T-cell (primary cell): ENCODE results near the gene POLE2. TPM values are rescaled to one million over a fixed set of nuclear protein-coding genes. Genes with fewer than 3 reads are reported as not detected.

Experiments
- ATAC-seq, 4 experiments: fragments of 200-7000 bp in 3 of 4; fragments of 150-1000 bp in 1 of 4; cut with Tn5 transposase; replicated peaks in 1 of 4; 1 replicate in 3 of 4; 2 replicates in 1 of 4; pipeline ENCODE4 v1.10.0; 2021; ENCODE audit warnings: moderate library complexity in 3 of 4, mild to moderate bottlenecking in 2 of 4, moderate number of reproducible peaks in 1 of 4
- CTCF ChIA-PET, 2 donors: fragments of 300-600 bp; sonication (Branson Sonifier 250); formaldehyde crosslinking; loops; one replicate each; lab custom pipeline; 2022; ENCODE audit warnings: antibody characterized with exemption in 2 of 2; lab: Charles Lee
- POLR2A ChIA-PET, 2 donors: fragments of 300-600 bp; sonication (Branson Sonifier 250); formaldehyde crosslinking; loops; one replicate each; lab custom pipeline; 2022; ENCODE audit warnings: antibody characterized with exemption in 2 of 2; lab: Charles Lee
- DNase-seq, 35 experiments: peaks; one replicate each; pipeline versions ENCODE4 v3.0.0 to v3.0.0-alpha.2; 2013 to 2023
- H3K27ac ChIP-seq: one replicate; pipeline ENCODE4 v1.5.1; 2013; ENCODE audit warnings: low read length
- H3K27me3 ChIP-seq, 2 experiments: replicated peaks in 1 of 2; 1 replicate in 1 of 2; 2 replicates in 1 of 2; pipeline versions ENCODE4 v1.6.1 to v1.7.0; 2013; ENCODE audit warnings: low read length in 1 of 2, mixed read lengths in 1 of 2; ENCODE audit not compliant: control insufficient read depth in 2 of 2, insufficient read depth in 2 of 2; ENCODE audit errors: extremely low read depth in 1 of 2
- H3K36me3 ChIP-seq, 2 donors: 1 replicate in 1 of 2; 2 replicates in 1 of 2; pipeline versions ENCODE4 v1.6.1 to v1.7.0; 2013; ENCODE audit warnings: low read length in 1 of 2; ENCODE audit not compliant: control insufficient read depth in 2 of 2, insufficient read depth in 1 of 2; ENCODE audit errors: extremely low read depth in 1 of 2
- H3K4me1 ChIP-seq, 2 experiments: 1 replicate in 1 of 2; 2 replicates in 1 of 2; pipeline versions ENCODE4 v1.6.1 to v1.7.0; 2013; ENCODE audit warnings: low read length in 2 of 2, mixed read lengths in 1 of 2; ENCODE audit not compliant: insufficient read depth in 2 of 2, control insufficient read depth in 1 of 2; ENCODE audit errors: extremely low read depth in 1 of 2
- H3K4me3 ChIP-seq, 2 donors: 1 replicate in 1 of 2; 2 replicates in 1 of 2; pipeline versions ENCODE4 v1.5.1 to v1.7.0; 2013; ENCODE audit warnings: mild to moderate bottlenecking in 2 of 2, low read length in 1 of 2, moderate library complexity in 1 of 2; ENCODE audit not compliant: control insufficient read depth in 1 of 2; ENCODE audit errors: extremely low read depth in 1 of 2
- H3K9me3 ChIP-seq: 2 replicates; pipeline ENCODE4 v1.7.0; 2013
- H3K27ac Mint-ChIP-seq, 2 donors: one replicate each; pipeline ENCODE4 v1.8.0; 2020 to 2021; ENCODE audit warnings: mild to moderate bottlenecking in 2 of 2, mixed read lengths in 2 of 2
- H3K27me3 Mint-ChIP-seq, 2 donors: one replicate each; pipeline ENCODE4 v1.8.0; 2021 to 2022; ENCODE audit warnings: mixed read lengths in 2 of 2
- H3K36me3 Mint-ChIP-seq: one replicate; pipeline ENCODE4 v1.8.0; 2021; ENCODE audit warnings: mixed read lengths
- H3K4me1 Mint-ChIP-seq, 3 donors: one replicate each; pipeline ENCODE4 v1.8.0; 2020 to 2022; ENCODE audit warnings: mixed read lengths in 3 of 3, mild to moderate bottlenecking in 1 of 3
- H3K4me3 Mint-ChIP-seq, 3 donors: one replicate each; pipeline ENCODE4 v1.8.0; 2020 to 2022; ENCODE audit warnings: mild to moderate bottlenecking in 3 of 3, mixed read lengths in 3 of 3, moderate library complexity in 3 of 3
- H3K9me3 Mint-ChIP-seq, 3 donors: one replicate each; pipeline ENCODE4 v1.8.0; 2020 to 2022; ENCODE audit warnings: mixed read lengths in 3 of 3
- WGBS: methylation state at CpG from one replicate; pipeline ENCODE4 v1.1.5; 2013; ENCODE audit warnings: missing lambda C conversion rate; ENCODE audit not compliant: insufficient coverage; 5-methylcytosine and 5-hydroxymethylcytosine counted together
- total RNA-seq, 35 experiments: library from RNA in 6 of 35; stranded (reverse) in 6 of 35; fragments of 120-200 nt in 1 of 35; gene quantifications; one replicate each; pipeline versions ENCODE4 v1.2.1 to v1.2.4 and lab custom pipeline; 2013 to 2026

The POLE2 gene
- total RNA-seq, 5 donors from 2014 or later (not counting 1 experiment from before 2014, with no cell fraction given): 0.99 to 4.0 (median 1.8) TPM

DNA sequence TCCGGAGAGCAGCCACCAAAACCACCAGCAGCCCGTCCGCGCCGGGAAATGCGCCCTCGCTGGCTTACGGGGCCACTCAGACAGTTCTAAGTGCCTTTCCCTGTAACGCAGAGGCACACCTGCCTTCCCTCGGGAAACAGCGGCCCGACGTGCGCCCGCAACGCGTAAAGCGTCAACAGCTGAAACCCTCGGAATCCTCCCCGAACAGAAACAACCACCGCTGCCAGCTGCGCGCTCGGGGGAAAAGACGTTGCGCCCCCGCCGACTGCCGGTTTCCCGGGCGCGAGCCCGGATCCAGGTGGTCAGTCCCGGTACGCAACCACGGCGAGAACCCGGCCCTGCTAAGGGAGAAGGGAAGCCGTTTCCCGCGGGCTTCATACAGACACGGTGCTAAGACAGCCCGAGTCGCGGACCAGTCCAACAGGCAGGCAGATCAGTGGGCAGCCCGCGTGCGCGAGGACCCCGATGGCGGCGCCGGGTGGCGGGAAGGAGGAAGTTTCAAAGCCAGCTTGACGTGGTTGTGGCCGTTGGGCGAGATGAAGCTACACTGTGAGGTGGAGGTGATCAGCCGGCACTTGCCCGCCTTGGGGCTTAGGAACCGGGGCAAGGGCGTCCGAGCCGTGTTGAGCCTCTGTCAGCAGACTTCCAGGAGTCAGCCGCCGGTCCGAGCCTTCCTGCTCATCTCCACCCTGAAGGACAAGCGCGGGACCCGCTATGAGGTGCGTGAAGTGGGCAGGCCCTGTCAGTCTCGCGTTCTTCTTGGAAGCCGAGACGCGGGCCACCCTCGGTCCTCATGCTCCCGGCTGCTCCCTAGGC lies 89.3 kb downstream of the POLE2 start, which contains the start of gene LRR1:
Gene LRR1 (plus strand): TSS at position 456 of the 816 bp plus-strand sequence. CDS start 81 bp downstream, at position 537.
- ATAC-seq (peak; percentile 81 to 88 (median 85)), DNase-seq (peak; percentile 59 to 91 (median 80))
- Histone ChIP-seq H3K9me3 (no peaks in the 10 kb centered on the region), H3K36me3 (no peaks in the 10 kb centered on the region), H3K4me3 (peak within 1 kb of the TSS; percentile 80), H3K27ac (peak within 1 kb of the TSS; percentile 85), H3K4me1 (peaks cover 6 to 13% of the 10 kb centered on the region in 2 experiments), H3K27me3 (no peaks in the 10 kb centered on the region)
- H3K27ac Mint-ChIP-seq: peak within 1 kb of the TSS; percentile 95 to 98
- ChIA-PET POLR2A (interaction anchor here (0.6 to 1.8 kb wide), 7 partner anchors 13 to 332 kb away, joined by 3 to 28 read pairs (median 4); partner anchors contain the start of genes MGAT2 (in 1 of the 2), NEMF (in 1 of the 2), RPL36AL (in 1 of the 2) and RPS29 (in 1 of the 2)), CTCF (interaction anchor here (0.6 to 2.9 kb wide), 10 partner anchors 11 to 929 kb away, joined by 3 to 23 read pairs (median 4); partner anchors contain the start of genes MGAT2 (in 1 of the 2), RPL36AL (in 1 of the 2), RPS29 (in 1 of the 2) and VCPKMT (in 1 of the 2))
- no peaks in the 10 kb centered on the region for H3K27me3 Mint-ChIP-seq
- peak within 1 kb of the TSS; percentile 93 to 98 (median 96) for H3K4me3 Mint-ChIP-seq
- no peaks in the 10 kb centered on the region for H3K36me3 Mint-ChIP-seq
- peaks cover 27 to 52% (median 34%) of the 10 kb centered on the region in 3 donors for H3K4me1 Mint-ChIP-seq
- WGBS: under 1% methylated on average over 75 of the region's 77 CpGs
- H3K9me3 Mint-ChIP-seq: no peaks in the 10 kb centered on the region

DNA sequence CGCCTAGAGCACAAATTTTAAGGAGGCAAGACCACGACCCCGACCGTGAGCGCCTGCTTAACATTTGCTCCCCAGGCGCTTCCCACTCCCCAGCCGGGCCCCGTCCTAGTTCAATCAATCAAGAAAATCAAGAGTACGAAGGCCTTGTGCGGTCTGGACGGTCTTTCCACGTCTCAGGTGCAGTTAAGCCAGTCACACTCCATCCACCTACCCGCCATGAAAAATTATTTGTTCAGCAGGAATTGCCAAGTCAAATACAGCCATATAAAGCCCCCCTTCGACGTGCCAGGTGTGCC lies 89.9 kb downstream of the POLE2 start:
- ATAC-seq (peak in 3 of 4 experiments; percentile 7 to 16 (median 8)), DNase-seq (peak in 2 of 35 experiments; percentile 8 to 20)
- Mint-ChIP-seq H3K36me3 (no peaks in the 10 kb centered on the region), H3K27me3 (no peaks in the 10 kb centered on the region), H3K4me3 (peak overlapping the region; percentile 93 to 98 (median 96)), H3K4me1 (peaks cover 27 to 52% (median 34%) of the 10 kb centered on the region in 3 donors), H3K27ac (peak overlapping the region; percentile 95 to 98), H3K9me3 (no peaks in the 10 kb centered on the region)
- H3K36me3 ChIP-seq: no peaks in the 10 kb centered on the region
- H3K4me3 ChIP-seq: peak overlapping the region; percentile 80
- peaks cover 6 to 13% of the 10 kb centered on the region in 2 experiments for H3K4me1 ChIP-seq
- ChIA-PET POLR2A (interaction anchor here in 1 of 2 donors (1.8 kb wide), 1 partner anchor 22 kb away, joined by 28 read pairs; the partner anchor contains the start of genes MGAT2 and RPL36AL), CTCF (interaction anchor here in 1 of 2 donors (2.3 to 2.9 kb wide), 2 partner anchors 12 to 22 kb away, joined by 17 to 23 read pairs; partner anchors contain the start of genes MGAT2, RPL36AL and RPS29)
- peak overlapping the region; percentile 85 for H3K27ac ChIP-seq
- WGBS: 0% methylated on average over 15 of the region's 15 CpGs
- H3K27me3 ChIP-seq: no peaks in the 10 kb centered on the region
- no peaks in the 10 kb centered on the region for H3K9me3 ChIP-seq

DNA sequence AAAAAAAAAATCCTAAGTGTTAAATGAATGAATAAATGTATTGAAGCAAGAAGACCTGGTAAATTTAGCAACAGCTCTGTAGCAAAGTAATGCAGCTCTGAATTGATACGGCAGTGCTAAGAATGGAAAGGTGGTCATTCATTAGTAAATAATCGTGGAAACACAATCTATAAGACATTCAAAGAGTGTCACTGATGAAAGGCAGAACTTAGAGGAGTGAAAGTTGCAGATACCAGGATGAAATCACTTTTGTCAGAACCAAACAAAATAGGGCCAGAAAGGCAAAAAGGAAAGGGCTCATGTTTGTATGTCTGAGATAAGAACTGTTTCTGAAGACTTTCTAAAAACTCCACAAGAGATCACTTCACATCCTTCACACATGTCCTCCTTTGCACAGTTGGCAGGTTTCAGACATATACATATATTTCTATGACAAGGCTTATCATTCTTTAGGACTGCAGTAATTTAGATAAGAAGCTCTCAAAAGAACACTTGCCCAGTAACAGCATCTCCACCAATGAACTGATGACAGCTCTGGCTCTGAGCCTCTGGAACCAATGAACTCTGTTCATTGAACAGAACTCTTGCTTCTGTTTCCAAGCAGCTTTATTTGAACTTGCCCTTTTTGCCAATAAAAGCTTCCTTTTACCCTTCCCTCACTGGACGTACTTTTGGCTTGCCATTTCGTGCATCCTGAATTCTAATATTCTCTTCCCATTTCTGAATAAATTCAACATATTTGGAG lies 93.5 kb downstream of the POLE2 start:
- H3K27me3 ChIP-seq: no peaks in the 10 kb centered on the region
- H3K4me1 ChIP-seq: peaks cover 4 to 10% of the 10 kb centered on the region in 2 experiments
- ATAC-seq (no peak), DNase-seq (no peak)
- H3K36me3 ChIP-seq: no peaks in the 10 kb centered on the region
- H3K27ac Mint-ChIP-seq: peak overlapping the region in 1 of 2 donors; percentile 39
- no peaks in the 10 kb centered on the region for H3K9me3 Mint-ChIP-seq
- POLR2A ChIA-PET: interaction anchor here (0.7 to 1.4 kb wide), 4 partner anchors 25 to 1502 kb away, joined by 4 to 18 read pairs (median 7); partner anchors contain the start of gene RPL36AL (in 2 of the 2)
- no peak overlapping the region for H3K27ac ChIP-seq
- no peaks in the 10 kb centered on the region for H3K36me3 Mint-ChIP-seq
- no peaks in the 10 kb centered on the region for H3K9me3 ChIP-seq
- CTCF ChIA-PET: interaction anchor here (0.6 to 1.6 kb wide), 3 partner anchors 8 to 11 kb away, joined by 3 to 13 read pairs (median 3); partner anchors contain the start of gene RPS29 (in 1 of the 2)
- H3K4me3 ChIP-seq: no peak overlapping the region
- no peak overlapping the region for H3K4me3 Mint-ChIP-seq
- 82% methylated on average over 2 of the region's 4 CpGs for WGBS
- no peaks in the 10 kb centered on the region for H3K27me3 Mint-ChIP-seq
- peaks cover 14 to 39% (median 23%) of the 10 kb centered on the region in 3 donors for H3K4me1 Mint-ChIP-seq

Other genes with a start within 250 kb of the POLE2 start
- 1,000 to 10,000 TPM; 3,720 to 4,554 (median 3,981) TPM for gene RPS29, start 101.8 kb downstream of the POLE2 start, total RNA-seq
- 10 to 100 TPM in 3 of 5 donors, 1 to 10 TPM in 2; 7.6 to 15.7 (median 11.4) TPM for gene LRR1, start 89.3 kb downstream of the POLE2 start, total RNA-seq
- gene RPL36AL, start 67.6 kb downstream of the POLE2 start, total RNA-seq: 100 to 1,000 TPM; 211 to 322 (median 291) TPM
- gene MGAT2, start 67.4 kb downstream of the POLE2 start, total RNA-seq: 10 to 100 TPM; 21.7 to 54.1 (median 41.6) TPM
- gene DNAAF2, start 53.0 kb downstream of the POLE2 start, total RNA-seq: 10 to 100 TPM in 3 of 5 donors, 1 to 10 TPM in 2; 8.2 to 26.7 (median 10.0) TPM
- 10 to 100 TPM in 4 of 5 donors, 1 to 10 TPM in 1; 8.8 to 12.5 (median 10.2) TPM for gene KLHDC1, start 4.9 kb upstream of the POLE2 start, total RNA-seq
- gene KLHDC2, start 79.9 kb upstream of the POLE2 start, total RNA-seq: 100 to 1,000 TPM in 1 of 5 donors, 10 to 100 TPM in 4; 69.0 to 115 (median 69.2) TPM
- gene NEMF, start 164.6 kb upstream of the POLE2 start, total RNA-seq: 100 to 1,000 TPM in 1 of 5 donors, 10 to 100 TPM in 4; 73.0 to 106 (median 88.8) TPM
- 100 to 1,000 TPM in 1 of 5 donors, 10 to 100 TPM in 4; 72.0 to 111 (median 93.6) TPM for gene ARF6, start 204.9 kb upstream of the POLE2 start, total RNA-seq